T follicular helper cell (primary cell): ENCODE measurements around the gene LMNTD1.
"Not testable (repeated sequence)": the region's sequence is repeated elsewhere in the genome, so short reads cannot be mapped to it uniquely, and the experiment has no call there.

ENCODE experiments used
- DNase-seq: peaks from one replicate; pipeline ENCODE4 v3.0.0-alpha.2; 2020; ENCODE audit warnings: low read depth
- total RNA-seq, 2 experiments: gene quantifications; one replicate each; lab custom pipeline; 2026; lab: John Stamatoyannopoulos, UW

LMNTD1 gene, protein sequence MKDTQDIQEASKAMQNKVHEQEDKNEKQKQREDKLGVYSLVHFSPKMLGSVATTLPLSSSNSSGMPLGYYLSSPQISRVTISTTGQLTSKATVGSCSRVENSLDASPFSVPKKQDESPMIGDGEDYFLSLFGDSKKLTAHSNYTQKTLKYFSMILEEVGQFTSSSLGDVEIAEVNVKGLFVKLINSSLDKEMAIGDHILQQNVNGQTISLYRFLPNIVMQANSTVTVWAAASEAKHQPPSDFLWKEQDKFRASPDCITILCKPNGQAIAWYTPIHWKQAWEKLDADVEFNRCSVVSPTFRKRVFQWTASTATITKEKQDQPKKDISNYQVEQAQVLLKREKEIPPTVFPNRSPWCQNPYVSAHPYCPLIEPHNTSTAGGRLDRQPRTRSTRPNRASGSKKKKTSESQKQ
- total RNA-seq: 0 reads per million in 2 experiments

DNA sequence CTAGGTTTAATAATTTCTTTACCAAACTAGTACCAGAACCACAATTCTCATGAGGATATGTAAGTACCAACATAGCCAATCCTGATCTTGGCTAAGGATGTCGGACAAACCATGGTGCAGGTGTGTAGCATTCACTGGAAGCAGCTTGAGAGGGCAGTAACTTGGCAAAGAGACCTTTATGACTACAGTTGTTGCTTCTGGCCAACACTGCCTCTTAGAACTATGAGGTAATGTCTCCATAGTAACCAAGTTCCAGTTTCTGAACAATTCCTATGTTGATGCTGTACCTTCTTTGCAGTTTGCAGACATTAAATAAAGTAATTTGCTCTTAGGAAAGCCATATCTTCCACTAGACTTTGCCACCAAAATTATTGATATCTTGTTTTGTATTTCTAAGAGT, at the start of gene LMNTD1:
TSS of gene LMNTD1 (minus strand) at position 186 of the 400 bp plus-strand sequence. CDS start 324 bp downstream, outside the sequence.
- no peak for DNase-seq

DNA sequence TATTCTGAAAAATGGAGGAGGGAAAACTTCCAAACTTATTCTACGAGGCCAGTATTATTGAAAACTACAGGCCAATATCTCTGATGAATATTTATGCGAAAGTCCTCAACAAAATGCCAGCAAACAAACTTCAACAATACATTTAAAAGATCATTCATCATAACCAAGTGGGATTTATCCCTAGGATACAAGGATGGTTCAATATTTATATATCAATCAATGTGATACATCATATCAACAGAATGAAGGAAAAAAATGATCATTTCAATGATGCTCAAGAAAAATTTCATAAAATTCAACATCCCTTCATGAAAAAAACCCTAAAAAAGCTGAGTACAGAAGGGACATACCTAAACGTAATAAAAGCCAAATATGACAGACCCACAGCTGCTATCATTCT, 45.9 kb upstream of the LMNTD1 start:
- no peak for DNase-seq

DNA sequence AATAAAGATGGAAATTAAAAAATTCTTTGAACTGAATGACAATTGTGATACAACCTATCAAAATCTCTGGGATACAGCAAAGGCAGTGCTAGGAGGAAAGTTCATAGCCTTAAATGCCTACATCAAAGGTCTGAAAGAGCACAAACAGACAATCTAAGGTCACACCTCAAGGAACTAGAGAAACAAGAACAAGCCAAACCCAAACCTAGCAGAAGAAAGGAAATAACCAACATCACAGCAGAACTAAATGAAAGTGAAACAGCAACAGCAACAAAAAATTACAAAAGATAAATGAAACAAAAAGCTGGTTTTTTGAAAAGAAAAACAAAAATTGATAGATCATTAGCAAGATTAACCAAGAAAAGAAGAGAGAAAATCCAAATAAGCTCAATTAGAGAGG, 42.4 kb upstream of the LMNTD1 start:
- DNase-seq: not testable (repeated sequence)

DNA sequence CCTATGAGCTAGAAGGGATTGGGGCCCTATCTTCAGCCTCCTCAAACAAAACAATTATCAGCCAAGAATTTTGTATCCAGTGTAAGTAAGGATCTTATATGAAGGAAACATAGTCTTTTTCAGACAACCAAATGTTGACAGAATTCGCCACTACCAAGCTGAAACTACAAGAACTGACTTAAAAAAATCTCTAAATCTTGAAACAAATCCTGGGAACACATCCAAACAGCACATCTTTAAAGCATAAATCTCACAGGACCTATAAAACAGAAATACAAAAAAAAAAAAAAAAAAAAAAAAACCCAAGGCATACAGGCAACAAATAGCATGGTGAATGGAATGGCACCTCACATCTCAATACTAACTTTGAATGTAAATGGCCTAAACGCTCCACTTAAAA, 41.3 kb upstream of the LMNTD1 start:
- DNase-seq: no peak

DNA sequence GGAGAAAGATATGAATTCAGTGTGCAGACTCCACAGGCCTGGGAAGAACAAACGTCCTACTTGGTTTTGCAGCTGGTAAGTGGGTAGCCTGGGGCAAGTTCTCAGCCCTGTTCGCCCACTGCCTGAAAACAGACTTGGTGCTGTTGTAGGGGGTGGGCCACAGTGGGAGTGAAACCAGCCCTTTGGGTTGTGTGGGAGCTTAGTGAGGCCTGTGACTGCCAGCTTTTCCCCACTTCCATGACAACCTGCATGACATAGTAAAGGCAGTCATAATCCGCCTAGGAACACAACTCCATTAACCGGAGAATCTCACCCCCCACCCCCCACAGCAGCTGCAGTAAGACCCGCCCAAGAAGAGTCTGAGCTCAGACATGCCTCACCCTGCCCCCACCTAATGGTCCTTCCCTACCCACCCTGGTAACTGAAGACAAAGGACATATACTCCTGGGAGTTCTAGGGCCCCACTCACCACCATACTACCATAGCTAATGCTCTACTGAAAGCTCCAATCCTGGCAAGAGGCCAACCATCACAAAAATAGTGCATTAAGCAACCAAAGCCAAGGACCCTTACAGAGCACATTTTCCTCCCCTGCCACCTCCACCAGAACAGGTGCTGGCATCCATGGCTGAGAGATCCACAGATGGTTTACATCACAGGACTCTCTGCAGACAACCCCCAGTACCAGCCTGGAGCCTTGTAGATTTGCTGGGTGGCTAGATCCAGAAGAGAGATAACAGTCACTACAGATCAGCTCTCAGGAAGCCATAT, 39.8 kb upstream of the LMNTD1 start:
- DNase-seq: no peak

DNA sequence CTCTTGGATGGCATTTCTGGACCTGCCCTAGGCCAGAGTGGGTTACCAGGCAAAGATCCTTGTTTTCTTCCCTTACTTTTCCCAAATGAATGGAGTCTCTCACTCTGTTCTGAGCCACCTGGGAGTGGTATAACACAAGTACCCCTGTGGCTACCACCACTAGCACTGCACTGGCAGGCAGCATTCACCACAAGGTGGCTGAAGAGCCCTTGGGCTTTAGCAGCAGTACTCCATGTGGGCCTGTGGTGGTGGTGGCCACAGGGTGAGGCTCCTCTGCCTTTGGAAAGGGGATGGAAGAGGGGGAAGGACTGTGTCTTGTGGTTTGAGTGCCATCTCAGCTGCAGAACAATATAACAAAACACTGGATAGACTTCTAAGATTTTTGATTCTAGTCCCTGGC, 38.1 kb upstream of the LMNTD1 start:
- DNase-seq: no peak

DNA sequence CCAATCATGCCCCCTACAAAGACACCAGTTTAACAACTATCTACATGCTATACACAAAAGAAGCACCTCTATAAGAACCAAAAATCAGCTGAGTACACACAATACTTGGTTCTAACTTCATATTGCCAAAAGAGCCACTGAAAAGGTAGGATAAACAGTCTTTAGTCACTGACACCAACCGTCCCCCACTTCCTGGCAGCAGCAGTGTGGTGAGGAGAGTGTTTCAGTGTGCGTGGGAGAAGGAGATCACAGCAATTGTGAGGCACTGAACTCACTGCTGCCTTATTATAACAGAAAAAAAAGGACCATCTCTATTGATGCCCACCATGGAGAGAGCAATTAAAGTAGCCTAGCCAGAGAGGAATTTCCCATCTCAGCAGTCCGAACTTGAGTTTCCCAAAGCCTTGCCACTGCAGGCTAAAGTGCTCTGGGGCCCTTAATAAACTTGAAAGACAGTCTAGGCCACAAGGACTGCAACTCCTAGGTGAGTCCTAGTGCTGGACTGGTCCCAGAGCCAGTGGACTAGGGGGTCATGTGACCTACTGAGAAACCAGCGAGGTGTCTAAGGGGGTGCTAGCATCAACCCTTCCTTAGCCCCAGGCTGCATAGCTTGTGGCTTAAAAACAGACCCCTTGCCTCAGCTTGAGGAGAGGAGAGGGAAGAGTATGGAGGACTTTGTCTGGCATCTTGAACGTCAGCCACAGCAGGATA, 37.1 kb upstream of the LMNTD1 start:
- DNase-seq: no peak

DNA sequence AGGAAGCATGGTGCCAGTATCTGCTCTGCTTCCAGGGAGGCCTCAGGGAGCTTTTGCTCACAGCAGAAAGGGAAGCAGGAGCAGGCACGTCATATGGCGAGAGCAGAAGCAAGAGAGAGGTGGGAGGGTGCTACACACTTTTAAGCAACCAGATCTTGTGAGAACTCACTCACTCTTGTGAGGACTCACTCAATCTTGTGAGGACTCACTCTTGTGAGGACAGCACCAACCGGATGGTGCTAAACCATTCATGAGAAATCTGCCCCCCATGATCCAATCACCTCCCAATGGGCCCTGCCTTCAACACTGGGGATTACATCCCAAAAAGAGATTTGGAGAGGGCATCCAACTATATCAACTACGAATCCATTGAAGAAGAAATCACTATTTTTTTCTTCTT, 34.3 kb upstream of the LMNTD1 start:
- no peak for DNase-seq

DNA sequence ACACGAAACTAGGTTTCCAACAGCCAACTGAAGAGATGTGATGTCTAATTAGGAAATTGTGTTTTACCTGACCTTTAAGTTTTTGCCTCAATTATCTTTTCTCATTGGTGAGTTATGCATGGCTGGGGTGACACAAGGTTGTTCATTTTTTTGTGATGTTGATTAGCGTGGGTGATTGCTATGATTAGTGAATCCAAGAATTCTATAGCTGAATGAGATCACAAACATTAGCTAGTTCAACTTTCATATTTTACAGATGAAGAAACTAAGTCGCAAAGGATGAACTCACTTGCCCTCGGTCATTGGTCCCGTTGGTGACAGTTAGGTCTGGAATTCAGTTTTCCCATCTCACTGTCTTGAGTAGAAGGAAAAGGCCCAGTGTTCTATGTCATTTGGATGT, 32.6 kb upstream of the LMNTD1 start:
- DNase-seq: no peak

DNA sequence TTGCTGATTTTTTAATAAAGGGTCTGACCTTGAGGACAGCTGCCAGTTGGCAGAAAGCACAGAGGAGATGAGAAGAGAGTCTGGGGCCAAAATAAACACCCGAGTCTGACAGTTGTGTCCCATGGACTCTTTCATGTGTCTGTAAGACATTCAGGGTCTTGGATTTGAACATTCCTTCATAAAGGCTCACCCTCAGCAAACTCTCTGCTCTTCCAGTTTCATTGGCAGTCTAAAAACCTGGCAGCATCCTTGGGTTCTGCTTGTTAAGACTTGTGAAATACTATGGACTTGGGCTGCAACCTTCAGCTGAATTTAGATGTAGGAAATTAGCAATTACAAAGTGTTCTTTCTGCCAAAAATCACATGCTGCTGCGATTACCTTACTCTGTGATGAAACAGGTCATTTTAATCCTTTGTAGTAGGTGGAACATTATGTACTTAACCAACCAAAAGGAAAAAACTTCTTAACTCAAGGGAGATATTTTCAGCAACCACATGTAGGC, 32.0 kb upstream of the LMNTD1 start:
- no peak for DNase-seq

DNA sequence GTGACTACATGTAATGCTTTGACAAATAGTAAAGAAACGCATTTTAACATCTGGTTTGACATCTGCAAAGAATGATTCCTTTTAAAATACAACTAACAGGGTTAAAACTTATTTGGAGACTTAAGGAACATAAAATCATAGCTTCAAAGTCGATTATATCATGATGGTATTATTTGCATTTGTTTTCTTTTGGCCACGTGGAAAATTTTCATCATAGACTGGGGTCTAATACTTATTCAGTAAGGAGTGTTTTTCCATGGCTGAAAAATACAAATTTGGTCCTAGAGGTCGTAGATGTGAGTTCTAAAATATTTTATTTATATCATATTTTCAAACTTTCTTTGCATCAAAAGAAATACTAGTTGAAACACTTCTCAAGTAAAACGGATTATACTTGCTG, 31.5 kb upstream of the LMNTD1 start:
- DNase-seq: no peak

DNA sequence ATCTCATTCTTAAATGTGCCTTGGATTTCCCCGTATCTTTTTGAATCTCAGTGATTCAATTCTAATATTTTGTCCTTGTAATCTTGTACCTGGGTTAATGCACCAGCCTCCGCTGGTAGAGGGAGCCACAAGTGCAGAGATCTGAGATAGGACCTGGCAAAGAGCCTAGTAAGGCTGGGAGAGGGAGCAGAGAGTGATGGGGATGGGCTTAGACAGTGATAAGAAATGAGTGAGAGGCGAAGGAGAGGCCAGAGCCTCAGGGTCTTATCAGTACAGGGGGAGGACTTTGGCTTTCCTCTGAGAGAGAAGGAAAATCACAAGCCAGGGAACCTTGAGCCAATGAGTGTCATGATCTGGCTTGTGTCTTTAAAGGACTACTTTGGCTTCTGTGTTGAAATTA, 30.5 kb upstream of the LMNTD1 start:
- DNase-seq: no peak

DNA sequence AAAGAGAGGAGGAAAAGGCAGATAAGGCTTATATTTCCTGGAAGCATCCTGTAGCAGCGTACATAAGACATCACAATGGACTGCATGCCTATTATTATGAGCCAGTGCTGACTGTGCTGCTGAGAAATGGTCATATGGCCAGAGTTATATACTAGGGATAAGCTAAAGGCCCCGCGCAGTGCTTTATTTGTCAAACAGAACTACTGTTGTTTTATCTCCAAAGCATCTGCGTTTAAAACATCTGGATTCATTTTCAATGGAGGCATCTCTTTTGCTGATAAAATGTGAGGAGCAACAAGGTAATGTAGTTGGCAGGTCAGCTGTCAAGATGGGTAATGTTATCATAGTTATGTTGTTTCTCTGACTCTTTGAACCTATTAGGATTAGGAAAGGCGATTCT, 28.0 kb upstream of the LMNTD1 start:
- DNase-seq: no peak

DNA sequence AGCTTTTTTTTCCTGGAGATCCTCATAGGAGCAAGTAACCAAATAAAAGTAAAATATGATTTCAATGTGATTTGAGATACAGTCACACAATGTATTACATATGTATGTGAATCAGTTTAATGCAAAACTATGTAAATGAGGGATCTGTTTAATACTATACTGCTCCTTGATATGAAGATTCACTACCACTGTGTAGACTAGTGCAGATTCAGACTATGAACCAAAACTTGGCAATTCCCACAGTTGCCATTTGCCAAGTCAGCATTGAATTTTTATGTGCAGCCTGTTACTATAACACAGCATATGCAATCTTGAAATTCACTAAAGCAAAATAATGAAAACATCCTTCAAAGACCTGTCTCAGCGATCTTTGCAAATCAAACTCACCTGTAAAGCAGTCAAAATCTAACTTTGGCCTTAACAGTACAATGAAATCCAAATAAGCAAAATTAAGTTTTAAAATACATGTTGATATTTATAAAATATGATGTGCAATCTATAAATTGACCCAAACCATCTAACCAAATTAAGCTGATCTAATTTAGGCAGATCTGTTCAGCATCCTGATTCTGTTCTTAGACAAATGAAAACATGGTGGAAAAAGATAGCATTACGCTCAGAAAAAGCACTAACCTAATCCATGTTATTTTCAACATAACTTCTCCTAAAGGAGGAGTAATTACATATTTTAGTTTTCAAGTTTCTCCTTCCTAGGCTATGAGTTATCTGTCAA, 25.5 kb upstream of the LMNTD1 start:
- no peak for DNase-seq

DNA sequence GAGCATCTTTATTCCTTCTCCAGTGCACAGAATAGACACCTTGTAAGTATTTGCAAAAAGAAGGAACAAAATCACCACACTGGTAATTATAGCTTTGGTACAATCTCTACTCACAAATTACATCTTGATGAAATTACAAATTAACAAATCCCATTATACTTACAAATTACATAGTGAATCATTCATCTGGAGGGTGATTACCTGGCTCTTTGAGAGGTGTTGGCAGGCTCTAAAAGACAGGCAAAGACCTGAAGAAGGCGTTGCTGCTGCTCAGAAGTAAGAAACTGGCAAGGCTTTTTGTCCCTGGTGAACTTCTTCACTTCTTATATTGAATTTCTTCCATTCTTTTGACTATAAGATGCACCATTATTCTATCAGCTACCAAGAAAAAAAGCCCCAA, 21.7 kb upstream of the LMNTD1 start:
- DNase-seq: no peak

DNA sequence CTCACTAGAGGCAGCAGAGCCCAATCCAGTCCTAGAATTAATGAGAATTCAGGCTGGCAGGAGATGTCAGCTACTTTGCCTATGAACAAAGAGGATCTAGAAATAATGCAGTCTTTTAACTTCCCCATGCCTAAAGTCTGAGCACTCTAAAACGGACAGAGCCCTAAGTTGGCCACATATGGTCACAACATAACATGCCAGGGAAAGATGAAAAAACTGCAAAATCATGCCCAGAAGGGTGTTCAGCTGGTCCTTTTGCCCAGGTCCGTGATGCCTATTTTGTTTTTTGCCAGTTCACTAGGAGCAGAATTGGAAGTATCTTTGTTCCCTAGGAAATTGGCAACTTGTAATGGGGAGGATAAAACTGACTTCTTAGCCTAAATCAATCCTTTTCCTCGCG, 20.3 kb upstream of the LMNTD1 start:
- no peak for DNase-seq

DNA sequence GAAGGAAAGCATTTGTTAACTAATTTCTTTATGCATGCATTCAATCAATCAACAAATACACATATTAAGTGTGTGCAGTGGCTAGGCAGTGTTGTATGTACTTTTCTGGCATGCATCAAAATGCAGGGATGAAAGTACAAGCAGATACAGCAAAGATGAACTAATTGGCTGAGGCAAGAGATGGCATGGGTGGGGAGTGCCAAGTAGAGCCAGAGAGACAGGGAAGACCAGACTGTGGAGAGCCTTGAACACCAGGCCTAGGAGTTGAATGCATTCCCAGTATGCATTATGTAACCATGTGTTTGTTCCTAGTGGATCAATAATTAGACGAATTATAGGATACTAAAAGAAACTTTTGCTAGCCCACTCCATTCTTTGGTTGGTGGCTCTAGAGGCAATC, 17.3 kb upstream of the LMNTD1 start:
- no peak for DNase-seq

DNA sequence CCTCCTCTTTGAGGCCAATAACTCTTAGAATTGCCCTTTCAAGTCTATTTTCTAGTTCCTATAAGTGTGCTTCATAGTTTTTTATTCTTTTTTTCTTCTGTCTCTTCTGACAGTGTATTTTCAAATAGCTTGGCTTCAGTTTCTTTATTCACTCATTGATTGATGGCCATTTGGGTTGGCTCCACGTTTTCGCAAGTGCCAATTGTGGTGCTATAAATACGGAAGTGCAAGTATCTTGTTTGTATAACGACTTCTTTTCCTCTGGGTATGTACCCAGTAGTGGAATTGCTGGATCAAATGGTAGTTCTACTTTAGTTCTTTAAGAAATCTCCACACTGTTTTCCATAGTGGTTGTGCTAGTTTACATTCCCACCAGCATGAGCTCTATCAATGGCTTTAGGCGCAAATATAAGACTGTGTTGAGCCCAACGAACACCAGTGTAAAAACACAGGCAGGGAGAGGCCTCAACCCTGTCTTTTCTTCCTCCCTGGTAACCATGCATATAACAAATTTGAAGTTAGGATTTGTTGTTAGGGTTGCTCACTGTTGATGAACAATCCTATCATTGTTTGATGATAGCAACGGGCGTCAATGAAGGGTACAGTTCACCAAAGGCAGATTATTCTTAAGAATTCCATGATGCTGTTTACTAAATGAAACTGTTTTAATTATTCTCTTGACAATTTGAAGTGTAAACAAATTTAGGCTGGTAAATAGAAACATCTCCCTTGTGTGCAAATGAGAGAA, 13.3 kb upstream of the LMNTD1 start:
- no peak for DNase-seq

DNA sequence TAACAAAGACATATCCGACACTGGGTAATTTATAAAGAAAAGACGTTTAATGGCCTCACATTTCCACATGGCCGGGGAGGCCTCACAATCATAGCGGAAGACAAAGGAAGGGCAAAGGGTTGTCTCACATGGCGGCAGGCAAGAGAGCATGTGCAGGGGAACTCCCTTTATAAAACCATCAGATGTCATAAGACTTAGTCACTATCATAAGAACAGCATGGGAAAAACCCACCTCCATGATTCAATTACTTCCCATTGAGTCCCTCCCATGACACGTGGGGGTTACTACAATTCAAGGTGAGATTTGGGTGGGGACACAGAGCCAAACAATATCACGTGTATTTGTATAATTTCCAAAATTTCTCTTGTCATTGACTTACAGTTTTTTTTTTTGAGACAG, 5.5 kb upstream of the LMNTD1 start:
- DNase-seq: no peak

DNA sequence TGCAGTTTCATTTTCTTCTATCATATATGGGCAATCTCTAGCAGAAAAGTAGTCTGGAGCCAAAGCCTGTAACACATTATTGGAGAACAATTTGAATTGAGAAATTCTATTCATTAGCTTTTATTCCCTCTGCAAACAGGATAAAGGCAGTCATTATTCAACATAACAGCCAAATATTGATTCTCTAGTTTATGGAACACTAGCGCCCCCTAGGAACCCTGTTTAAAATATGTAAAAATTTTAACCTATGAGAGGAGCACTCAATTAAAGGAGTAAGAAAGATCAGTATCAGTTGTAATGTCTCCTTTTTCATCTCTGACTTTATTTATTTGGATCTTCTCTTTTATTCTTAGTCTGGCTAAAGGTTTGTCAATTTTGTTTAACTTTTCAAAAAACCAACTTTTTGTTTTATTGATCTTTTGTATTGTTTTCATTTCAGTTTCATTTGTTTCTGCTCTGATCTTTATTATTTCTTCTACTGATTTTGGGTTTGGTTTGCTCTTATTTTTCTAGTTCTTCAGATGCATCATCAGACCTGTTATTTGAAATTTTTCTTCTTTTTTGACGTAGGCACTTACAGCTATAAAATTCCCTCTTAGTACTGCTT, 4.8 kb upstream of the LMNTD1 start:
- no peak for DNase-seq

DNA sequence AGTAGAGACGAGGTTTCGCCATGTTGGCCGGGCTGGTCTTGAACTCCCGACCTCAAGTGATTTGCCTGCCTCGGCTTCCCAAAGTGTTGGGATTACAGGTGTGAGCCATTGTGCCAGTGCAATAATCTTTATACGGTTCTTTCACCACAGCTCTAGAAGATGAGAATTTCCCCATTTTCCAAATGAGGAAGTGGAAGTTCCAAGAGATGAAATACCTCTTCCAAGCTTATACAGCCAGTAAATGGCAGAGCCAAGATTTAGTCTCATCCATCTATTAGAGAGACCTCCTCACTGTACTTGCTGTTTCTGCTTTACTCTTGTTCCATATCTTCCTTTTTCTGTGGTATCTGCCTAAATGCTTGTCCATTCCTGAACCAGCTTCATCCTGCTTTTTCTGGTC, 3.1 kb upstream of the LMNTD1 start:
- no peak for DNase-seq
